H1 (cell line): ENCODE measurements around the gene OR6N1. TPM values are rescaled to one million over a fixed set of nuclear protein-coding genes. Genes with fewer than 3 reads are reported as not detected.

Experiments used
- CTCF ChIA-PET: fragments of 300-600 bp; sonication (Branson Sonifier 250); formaldehyde crosslinking; loops from one replicate; lab custom pipeline; 2021; ENCODE audit not compliant: partially characterized antibody; lab: Charles Lee
- POLR2A ChIA-PET: fragments of 300-600 bp; sonication (Branson Sonifier 250); formaldehyde crosslinking; loops from one replicate; lab custom pipeline; 2021; ENCODE audit warnings: inconsistent platforms; ENCODE audit not compliant: partially characterized antibody; lab: Charles Lee
- DNase-seq, 2 experiments: peaks; one replicate each; pipeline versions ENCODE4 v3.0.0 to v3.0.0-alpha.2; 2010 to 2022; ENCODE audit warnings: low spot score in 2 of 2, low read depth in 1 of 2, mixed read lengths in 1 of 2
- FAIRE-seq: peaks from 2 replicates; lab custom pipeline; 2011; peaks lifted over from hg19 to GRCh38; lab: Jason Lieb, UNC
- H2AFZ ChIP-seq: 2 replicates; pipeline ENCODE4 v1.8.1; 2012; ENCODE audit warnings: low read length, inconsistent platforms
- H2AK5ac ChIP-seq: 2 replicates; pipeline ENCODE4 v1.6.1; 2013; ENCODE audit warnings: low read depth, low read length
- H2BK120ac ChIP-seq: replicated peaks from 2 replicates; pipeline ENCODE3; 2013; ENCODE audit warnings: low read depth, low read length, inconsistent platforms
- H2BK12ac ChIP-seq: 2 replicates; pipeline ENCODE4 v1.6.1; 2013; ENCODE audit warnings: low read depth, low read length
- H2BK15ac ChIP-seq: 2 replicates; pipeline ENCODE4 v1.6.1; 2013; ENCODE audit warnings: low read length
- H2BK20ac ChIP-seq: 2 replicates; pipeline ENCODE4 v1.6.1; 2013; ENCODE audit warnings: low read length
- H2BK5ac ChIP-seq: 2 replicates; pipeline ENCODE4 v1.6.1; 2013; ENCODE audit warnings: low read depth, low read length
- H3K14ac ChIP-seq: 2 replicates; pipeline ENCODE4 v1.6.1; 2013; ENCODE audit warnings: inconsistent platforms; ENCODE audit not compliant: insufficient read length
- H3K18ac ChIP-seq: 2 replicates; pipeline ENCODE4 v1.6.1; 2013; ENCODE audit warnings: low read length; ENCODE audit errors: extremely low read depth
- H3K23ac ChIP-seq: 2 replicates; pipeline ENCODE4 v1.6.1; 2013; ENCODE audit warnings: inconsistent platforms; ENCODE audit not compliant: insufficient read length
- H3K23me2 ChIP-seq: 2 replicates; pipeline ENCODE4 v1.6.1; 2013; ENCODE audit warnings: low read depth, low read length
- H3K27ac ChIP-seq: 2 replicates; pipeline ENCODE4 v1.6.1; 2011; ENCODE audit warnings: low read depth, low read length, inconsistent platforms
- H3K27me3 ChIP-seq, 4 experiments: replicated peaks in 1 of 4; 1 replicate in 1 of 4; 2 replicates in 3 of 4; pipeline versions ENCODE4 v1.6.1 to v1.8.1; 2011 to 2013; ENCODE audit warnings: low read length in 3 of 4, mild to moderate bottlenecking in 3 of 4, inconsistent platforms in 2 of 4, mixed read lengths in 2 of 4, moderate library complexity in 1 of 4; ENCODE audit not compliant: control insufficient read depth in 3 of 4, insufficient read depth in 3 of 4; ENCODE audit errors: extremely low read depth in 1 of 4
- H3K36me3 ChIP-seq, 4 experiments: 2 replicates each; pipeline versions ENCODE4 v1.6.1 to v1.8.1; 2011 to 2013; ENCODE audit warnings: mild to moderate bottlenecking in 4 of 4, low read length in 3 of 4, moderate library complexity in 2 of 4, control low read depth in 1 of 4, inconsistent platforms in 1 of 4; ENCODE audit not compliant: insufficient read depth in 4 of 4, control insufficient read depth in 2 of 4
- H3K4ac ChIP-seq: replicated peaks from 2 replicates; pipeline ENCODE3; 2013; ENCODE audit warnings: low read length, low read depth, mixed read lengths, inconsistent platforms; ENCODE audit not compliant: insufficient read length
- H3K4me1 ChIP-seq, 4 experiments: replicated peaks in 1 of 4; 1 replicate in 1 of 4; 2 replicates in 3 of 4; pipeline versions ENCODE4 v1.6.1 to v1.8.1; 2011 to 2013; ENCODE audit warnings: low read length in 3 of 4, inconsistent platforms in 2 of 4, mixed read lengths in 1 of 4; ENCODE audit not compliant: insufficient read depth in 4 of 4, control insufficient read depth in 3 of 4
- H3K4me2 ChIP-seq, 2 experiments: 2 replicates each; pipeline versions ENCODE4 v1.6.1 to v1.8.1; 2011 to 2013; ENCODE audit warnings: low read depth in 2 of 2, low read length in 2 of 2, control low read depth in 1 of 2, inconsistent platforms in 1 of 2, mild to moderate bottlenecking in 1 of 2; ENCODE audit not compliant: insufficient read depth in 1 of 2
- H3K4me3 ChIP-seq, 4 experiments: fragments of 200-600, 300-600 bp in 1 of 4; sonication (generic), shearing (Covaris generic), sonication (Bioruptor Twin) in 1 of 4; 2 replicates each; pipeline versions ENCODE4 v1.5.1 to v1.8.1; 2011 to 2016; ENCODE audit warnings: low read length in 4 of 4, low read depth in 3 of 4, control low read depth in 2 of 4, inconsistent platforms in 2 of 4, mild to moderate bottlenecking in 2 of 4, mixed read lengths in 1 of 4, moderate library complexity in 1 of 4; ENCODE audit not compliant: insufficient read depth in 2 of 4; ENCODE audit errors: extremely low read depth in 1 of 4
- H3K56ac ChIP-seq: replicated peaks from 2 replicates; pipeline ENCODE3; 2013; ENCODE audit warnings: low read depth, mild to moderate bottlenecking, mixed read lengths, low read length, inconsistent platforms; ENCODE audit not compliant: insufficient read length
- H3K79me1 ChIP-seq: 2 replicates; pipeline ENCODE4 v1.6.1; 2013; ENCODE audit warnings: low read depth, low read length, control low read depth
- H3K79me2 ChIP-seq, 2 experiments: 2 replicates each; pipeline versions ENCODE4 v1.6.1 to v1.8.1; 2012 to 2013; ENCODE audit warnings: low read length in 2 of 2, mild to moderate bottlenecking in 2 of 2, inconsistent platforms in 1 of 2; ENCODE audit not compliant: insufficient read depth in 2 of 2, control insufficient read depth in 1 of 2
- H3K9ac ChIP-seq, 4 experiments: replicated peaks in 1 of 4; 1 replicate in 1 of 4; 2 replicates in 3 of 4; pipeline versions ENCODE4 v1.6.1 to v1.8.1; 2011 to 2013; ENCODE audit warnings: low read depth in 3 of 4, low read length in 3 of 4, control low read depth in 2 of 4, mild to moderate bottlenecking in 2 of 4, moderate library complexity in 2 of 4, inconsistent platforms in 1 of 4; ENCODE audit errors: extremely low read depth in 1 of 4
- H3K9me3 ChIP-seq, 2 experiments: 2 replicates each; pipeline versions ENCODE4 v1.6.1 to v1.8.1; 2012 to 2013; ENCODE audit warnings: mild to moderate bottlenecking in 2 of 2, moderate library complexity in 2 of 2, control low read depth in 1 of 2, inconsistent platforms in 1 of 2, low read depth in 1 of 2, low read length in 1 of 2, mixed read lengths in 1 of 2; ENCODE audit not compliant: insufficient read depth in 2 of 2
- H4K20me1 ChIP-seq, 2 experiments: replicated peaks in 1 of 2; 2 replicates each; pipeline versions ENCODE3 to v1.8.1; 2011 to 2013; ENCODE audit warnings: inconsistent platforms in 2 of 2, low read length in 2 of 2, mild to moderate bottlenecking in 1 of 2; ENCODE audit not compliant: insufficient read depth in 2 of 2, control insufficient read depth in 1 of 2
- H4K5ac ChIP-seq: 2 replicates; pipeline ENCODE4 v1.6.1; 2013; ENCODE audit warnings: low read length, low read depth, mixed read lengths, inconsistent platforms; ENCODE audit not compliant: insufficient read length
- H4K8ac ChIP-seq: 2 replicates; pipeline ENCODE4 v1.8.0; 2013; ENCODE audit warnings: mild to moderate bottlenecking, moderate library complexity, low read length, inconsistent platforms; ENCODE audit not compliant: insufficient read depth; ENCODE audit errors: extremely low read depth
- H4K91ac ChIP-seq: replicated peaks from 2 replicates; pipeline ENCODE3; 2013; ENCODE audit warnings: low read length, mixed read lengths, inconsistent platforms; ENCODE audit not compliant: insufficient read length
- ASH2L ChIP-seq: fragments of 200-600, 300-600 bp; sonication (generic); IDR thresholded peaks from one replicate; pipeline ENCODE4 v1.7.1; 2017; ENCODE audit warnings: low read length
- BCL11A ChIP-seq, 2 experiments: IDR thresholded peaks; one replicate each; pipeline ENCODE4 v1.6.1; 2011; ENCODE audit warnings: low read depth in 2 of 2, low read length in 2 of 2, mild to moderate bottlenecking in 2 of 2
- NANOG ChIP-seq: IDR thresholded peaks from 2 replicates; pipeline ENCODE4 v1.6.1; 2011; ENCODE audit warnings: low read length, low read depth, mild to moderate bottlenecking, inconsistent platforms; ENCODE audit not compliant: insufficient read depth, poor library complexity, severe bottlenecking
- PHF8 ChIP-seq: fragments of 200-600 bp; sonication (generic); conservative IDR thresholded peaks from 2 replicates; pipeline ENCODE4 v1.7.1; 2012; ENCODE audit warnings: low read depth, mild to moderate bottlenecking, inconsistent platforms, low read length, moderate library complexity
- POLR2A ChIP-seq, 2 experiments: IDR thresholded peaks; 1 replicate in 1 of 2; 2 replicates in 1 of 2; pipeline ENCODE4 v1.6.1; 2011; ENCODE audit warnings: low read depth in 2 of 2, low read length in 2 of 2, mild to moderate bottlenecking in 2 of 2; ENCODE audit errors: control extremely low read depth in 1 of 2
- POU5F1 ChIP-seq: IDR thresholded peaks from 2 replicates; pipeline ENCODE4 v1.6.1; 2011; ENCODE audit warnings: low read depth, mild to moderate bottlenecking, low read length, moderate library complexity
- SIRT6 ChIP-seq: IDR thresholded peaks from one replicate; pipeline ENCODE4 v1.7.1; 2012; ENCODE audit warnings: low read length, inconsistent platforms
- SP2 ChIP-seq: IDR thresholded peaks from 2 replicates; pipeline ENCODE4 v1.6.1; 2012; ENCODE audit warnings: mild to moderate bottlenecking, low read length, inconsistent platforms
- SP4 ChIP-seq: IDR thresholded peaks from 2 replicates; pipeline ENCODE4 v1.6.1; 2012; ENCODE audit warnings: low read length, inconsistent platforms
- TCF12 ChIP-seq: IDR thresholded peaks from 2 replicates; pipeline ENCODE4 v1.6.1; 2011; ENCODE audit warnings: low read depth, mild to moderate bottlenecking, low read length
- TEAD4 ChIP-seq: IDR thresholded peaks from 2 replicates; pipeline ENCODE4 v1.6.1; 2012; ENCODE audit warnings: low read depth, low read length, inconsistent platforms, mixed read lengths
- WGBS, 2 experiments: shearing (Covaris generic) in 1 of 2; methylation state at CpG; one replicate each; pipeline versions ENCODE4 v1.1.6 to v1.1.7; 2013 to 2015; ENCODE audit warnings: low lambda C conversion rate in 2 of 2, mixed read lengths in 2 of 2, inconsistent platforms in 1 of 2, low coverage in 1 of 2, missing lambda C conversion rate in 1 of 2; ENCODE audit not compliant: insufficient replicate concordance in 2 of 2, insufficient coverage in 1 of 2, insufficient read length in 1 of 2; ENCODE audit errors: extremely low coverage in 1 of 2, missing lambda C conversion rate in 1 of 2; 5-methylcytosine and 5-hydroxymethylcytosine counted together
- polyA plus RNA-seq, 7 experiments: library from polyadenylated mRNA; depleted of rRNA in 3 of 7; stranded (reverse) in 5 of 7; unstranded in 2 of 7; fragments of >200 nt in 5 of 7; fragments of 200-250 nt in 2 of 7; gene quantifications; 1 replicate in 5 of 7; 2 replicates in 1 of 7; 4 replicates in 1 of 7; pipeline versions ENCODE4 v1.2.1 to v1.2.3, GENCODE V29; 2011 to 2013; ENCODE audit warnings: missing spikeins in 2 of 7, mixed read lengths in 2 of 7
- total RNA-seq: library from RNA; stranded (reverse); fragmentation: NEBNext Ultra II Directional; extraction: Animal tissue kit (Norgen Biotek cat#: 25700); gene quantifications from 2 replicates; pipeline ENCODE4 v1.2.1, GENCODE V29; 2021
- TF ChIP-seq, protein P1 (sequence below): IDR thresholded peaks from 2 replicates; pipeline ENCODE4 v1.6.1; 2012; ENCODE audit warnings: inconsistent platforms
- TF ChIP-seq, protein P2 (sequence below), 3 experiments: IDR thresholded peaks; 1 replicate in 2 of 3; 2 replicates in 1 of 3; pipeline versions ENCODE4 v1.5.1 to v1.6.1; 2011; ENCODE audit warnings: low read length in 3 of 3, mild to moderate bottlenecking in 3 of 3, inconsistent platforms in 2 of 3, low read depth in 1 of 3, moderate library complexity in 1 of 3; ENCODE audit not compliant: insufficient read depth in 1 of 3; ENCODE audit errors: control extremely low read depth in 1 of 3

OR6N1 gene
- total and polyA plus RNA-seq, 2 of the 8 experiments (the other 6 are each of a cell fraction or from before 2014, with no cell fraction given), result not detected

- Histone ChIP-seq H4K20me1 (no peaks in the 10 kb centered on the region), H3K9ac (no peak overlapping the region), H3K27ac (no peak overlapping the region), H3K18ac (no peak overlapping the region), H2BK20ac (no peak overlapping the region), H3K4me1 (no peaks in the 10 kb centered on the region), H4K8ac (no peak overlapping the region), H2BK5ac (no peak overlapping the region), H3K27me3 (no peaks in the 10 kb centered on the region), H3K9me3 (no peaks in the 10 kb centered on the region), H4K91ac (no peak overlapping the region), H3K23ac (no peak overlapping the region), H3K36me3 (no peaks in the 10 kb centered on the region), H3K4me2 (no peak overlapping the region), H3K79me2 (no peaks in the 10 kb centered on the region), H3K23me2 (0 out of 2 replicates have a peak, but pooled peaks cover 2% of the 10 kb centered on the region), H2BK12ac (no peak overlapping the region), H3K4me3 (no peak overlapping the region), H3K56ac (no peak overlapping the region), H2AK5ac (no peak overlapping the region), H3K4ac (no peak overlapping the region), H2AFZ (no peak overlapping the region), H2BK120ac (no peak overlapping the region), H3K79me1 (no peaks in the 10 kb centered on the region), H3K14ac (no peak overlapping the region), H2BK15ac (no peak overlapping the region), H4K5ac (no peak overlapping the region)
- DNase-seq (no peak), FAIRE-seq (no peak)
- ChIA-PET CTCF (interaction anchor here (1.0 kb wide), 1 partner anchor 9 kb away, joined by 4 read pairs; no protein-coding TSS in a partner anchor), POLR2A (no interaction called here)
- WGBS, 2 experiments, result 94% methylated on average over 4 of the region's 4 CpGs; no CpG with 5 or more reads in 1 of the 2 experiments
- TF ChIP-seq NANOG (no peak), POLR2A (IDR thresholded peaks at IDR 0.05; ENCODE audit: control extremely low read depth in 1 of 2, low read depth in 2 of 2, low read length in 2 of 2) (no peak), TEAD4 (no peak), TCF12 (no peak), ASH2L (no peak), SIRT6 (no peak), SP4 (no peak), BCL11A (IDR thresholded peaks at IDR 0.05; ENCODE audit: low read depth in 2 of 2, low read length in 2 of 2) (no peak), POU5F1 (no peak), SP2 (no peak), PHF8 (no peak)
- TF ChIP-seq, protein P1, sequence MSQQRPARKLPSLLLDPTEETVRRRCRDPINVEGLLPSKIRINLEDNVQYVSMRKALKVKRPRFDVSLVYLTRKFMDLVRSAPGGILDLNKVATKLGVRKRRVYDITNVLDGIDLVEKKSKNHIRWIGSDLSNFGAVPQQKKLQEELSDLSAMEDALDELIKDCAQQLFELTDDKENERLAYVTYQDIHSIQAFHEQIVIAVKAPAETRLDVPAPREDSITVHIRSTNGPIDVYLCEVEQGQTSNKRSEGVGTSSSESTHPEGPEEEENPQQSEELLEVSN, result no peak
- TF ChIP-seq, protein P2, sequence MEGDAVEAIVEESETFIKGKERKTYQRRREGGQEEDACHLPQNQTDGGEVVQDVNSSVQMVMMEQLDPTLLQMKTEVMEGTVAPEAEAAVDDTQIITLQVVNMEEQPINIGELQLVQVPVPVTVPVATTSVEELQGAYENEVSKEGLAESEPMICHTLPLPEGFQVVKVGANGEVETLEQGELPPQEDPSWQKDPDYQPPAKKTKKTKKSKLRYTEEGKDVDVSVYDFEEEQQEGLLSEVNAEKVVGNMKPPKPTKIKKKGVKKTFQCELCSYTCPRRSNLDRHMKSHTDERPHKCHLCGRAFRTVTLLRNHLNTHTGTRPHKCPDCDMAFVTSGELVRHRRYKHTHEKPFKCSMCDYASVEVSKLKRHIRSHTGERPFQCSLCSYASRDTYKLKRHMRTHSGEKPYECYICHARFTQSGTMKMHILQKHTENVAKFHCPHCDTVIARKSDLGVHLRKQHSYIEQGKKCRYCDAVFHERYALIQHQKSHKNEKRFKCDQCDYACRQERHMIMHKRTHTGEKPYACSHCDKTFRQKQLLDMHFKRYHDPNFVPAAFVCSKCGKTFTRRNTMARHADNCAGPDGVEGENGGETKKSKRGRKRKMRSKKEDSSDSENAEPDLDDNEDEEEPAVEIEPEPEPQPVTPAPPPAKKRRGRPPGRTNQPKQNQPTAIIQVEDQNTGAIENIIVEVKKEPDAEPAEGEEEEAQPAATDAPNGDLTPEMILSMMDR (IDR thresholded peaks at IDR 0.05; ENCODE audit: control extremely low read depth in 1 of 3, insufficient read depth in 1 of 3, low read depth in 1 of 3, low read length in 3 of 3), result no peak
Observed at GRCh38 chr1:158799689-158800088, 27.7 kb upstream of the OR6N1 start.
